ENCODE results near the gene SCMH1. TPM values are rescaled to one million over a fixed set of nuclear protein-coding genes. Genes with fewer than 3 reads are reported as not detected.

The SCMH1 gene
- total RNA-seq, 2 experiments from 2014 or later: 25.3 to 26.1 TPM

GRCh38 chr1:40987439-40988276, 254.4 kb downstream of the SCMH1 start:
- peaks cover 37% of the 10 kb centered on the region for H3K4me1 Mint-ChIP-seq (ENCODE audit: low read depth)
- H3K9me3 Mint-ChIP-seq: no peaks in the 10 kb centered on the region
- H3K36me3 Mint-ChIP-seq (ENCODE audit: low read depth): peaks cover 95% of the 10 kb centered on the region
- no peak for DNase-seq
- ChIA-PET CTCF (interaction anchor here (1.0 kb wide), 1 partner anchor 16 kb away, joined by 3 read pairs; no protein-coding TSS in a partner anchor), POLR2A (interaction anchor here (0.6 to 7.4 kb wide), 3 partner anchors 9 to 84 kb away, joined by 3 to 67 read pairs (median 16); no protein-coding TSS in a partner anchor)
- no peaks in the 10 kb centered on the region for H3K27me3 Mint-ChIP-seq
- no peak for ATAC-seq
- intact Hi-C loops (cut with micrococcal nuclease): no loop called here
- TF ChIP-seq CTCF (IDR thresholded peaks at IDR 0.05): no peak
- H3K4me3 Mint-ChIP-seq: no peak overlapping the region
- no peak overlapping the region for H3K27ac Mint-ChIP-seq

GRCh38 chr1:40986956-40987355, 255.2 kb downstream of the SCMH1 start:
- Mint-ChIP-seq H3K9me3 (no peaks in the 10 kb centered on the region), H3K4me3 (no peak overlapping the region), H3K4me1 (ENCODE audit: low read depth) (peaks cover 44% of the 10 kb centered on the region), H3K27ac (no peak overlapping the region), H3K27me3 (no peaks in the 10 kb centered on the region), H3K36me3 (ENCODE audit: low read depth) (peaks cover 97% of the 10 kb centered on the region)
- CTCF ChIA-PET: no interaction called here
- ATAC-seq (no peak), DNase-seq (no peak)
- POLR2A ChIA-PET: interaction anchor here (0.6 to 7.4 kb wide), 4 partner anchors 9 to 84 kb away, joined by 3 to 67 read pairs (median 10); no protein-coding TSS in a partner anchor
- intact Hi-C loops (cut with micrococcal nuclease): no loop called here
- TF ChIP-seq CTCF (IDR thresholded peaks at IDR 0.05): no peak

- peaks cover 50% of the 10 kb centered on the region for H3K4me1 Mint-ChIP-seq (ENCODE audit: low read depth)
Observed at GRCh38 chr1:40986328-40986783, 255.8 kb downstream of the SCMH1 start.

GRCh38 chr1:40985875-40986274, 256.2 kb downstream of the SCMH1 start:
- no peak for TF ChIP-seq CTCF (IDR thresholded peaks at IDR 0.05)
- ChIA-PET POLR2A (interaction anchor here (1.4 to 7.4 kb wide), 4 partner anchors 8 to 30 kb away, joined by 3 to 67 read pairs (median 12); no protein-coding TSS in a partner anchor), CTCF (interaction anchor here (2.0 kb wide), 1 partner anchor 17 kb away, joined by 8 read pairs; no protein-coding TSS in a partner anchor)
- peaks cover 55% of the 10 kb centered on the region for H3K4me1 Mint-ChIP-seq (ENCODE audit: low read depth)
- no peaks in the 10 kb centered on the region for H3K27me3 Mint-ChIP-seq
- H3K4me3 Mint-ChIP-seq: no peak overlapping the region
- intact Hi-C loops (cut with micrococcal nuclease): no loop called here
- H3K9me3 Mint-ChIP-seq: no peaks in the 10 kb centered on the region
- DNase-seq: no peak
- ATAC-seq: no peak
- peaks cover 96% of the 10 kb centered on the region for H3K36me3 Mint-ChIP-seq (ENCODE audit: low read depth)
- H3K27ac Mint-ChIP-seq: peak overlapping the region; percentile 65

More at GRCh38 chr1:40986328-40986783, 255.8 kb downstream of the SCMH1 start:
- Mint-ChIP-seq H3K4me3 (no peak overlapping the region), H3K9me3 (no peaks in the 10 kb centered on the region), H3K36me3 (ENCODE audit: low read depth) (peaks cover 96% of the 10 kb centered on the region), H3K27me3 (no peaks in the 10 kb centered on the region), H3K27ac (peak overlapping the region; percentile 65)
- ATAC-seq: no peak
- intact Hi-C loops (cut with micrococcal nuclease): no loop called here
- ChIA-PET CTCF (no interaction called here), POLR2A (interaction anchor here (1.4 to 7.4 kb wide), 4 partner anchors 8 to 29 kb away, joined by 3 to 67 read pairs (median 12); no protein-coding TSS in a partner anchor)
- DNase-seq: no peak
- no peak for TF ChIP-seq CTCF (IDR thresholded peaks at IDR 0.05)
